Ishikawa (cell line): ENCODE results near the gene KRTAP4-5.

Experiments
- CEBPB ChIP-seq: IDR thresholded peaks from 2 replicates; pipeline ENCODE4 v1.6.1; 2012
- CREB1 ChIP-seq: IDR thresholded peaks from 2 replicates; pipeline ENCODE4 v1.6.1; 2012; ENCODE audit warnings: low read depth
- EGR1 ChIP-seq: IDR thresholded peaks from 2 replicates; pipeline ENCODE4 v1.6.1; 2012
- EP300 ChIP-seq: IDR thresholded peaks from 2 replicates; pipeline ENCODE4 v1.6.1; 2012; ENCODE audit warnings: borderline replicate concordance
- FOXM1 ChIP-seq: IDR thresholded peaks from 2 replicates; pipeline ENCODE4 v1.6.1; 2012; ENCODE audit warnings: low read depth, borderline replicate concordance
- MAX ChIP-seq: IDR thresholded peaks from 2 replicates; pipeline ENCODE4 v1.6.1; 2012
- NFIC ChIP-seq: IDR thresholded peaks from 2 replicates; pipeline ENCODE4 v1.6.1; 2012
- RAD21 ChIP-seq: IDR thresholded peaks from 2 replicates; pipeline ENCODE4 v1.6.1; 2012; ENCODE audit warnings: low read depth
- REST ChIP-seq: IDR thresholded peaks from 2 replicates; pipeline ENCODE4 v1.6.1; 2012; ENCODE audit warnings: low read depth, mild to moderate bottlenecking
- TAF1 ChIP-seq: IDR thresholded peaks from 2 replicates; pipeline ENCODE4 v1.6.1; 2012; ENCODE audit warnings: low read depth, mild to moderate bottlenecking
- TCF12 ChIP-seq: IDR thresholded peaks from 2 replicates; pipeline ENCODE4 v1.6.1; 2012; ENCODE audit warnings: low read depth
- TEAD4 ChIP-seq: IDR thresholded peaks from 2 replicates; pipeline ENCODE4 v1.6.1; 2012
- USF1 ChIP-seq: IDR thresholded peaks from 2 replicates; pipeline ENCODE4 v1.6.1; 2012
- YY1 ChIP-seq: IDR thresholded peaks from 2 replicates; pipeline ENCODE4 v1.6.1; 2012; ENCODE audit warnings: low read depth
- ZBTB7A ChIP-seq: IDR thresholded peaks from 2 replicates; pipeline ENCODE4 v1.6.1; 2012; ENCODE audit warnings: low read depth

KRTAP4-5 gene

GRCh38 chr17:41176744-41177387, 27.2 kb upstream of the KRTAP4-5 start:
- TF ChIP-seq CREB1: no peak
- no peak for TF ChIP-seq ZBTB7A
- no peak for TF ChIP-seq NFIC

GRCh38 chr17:41171886-41172285, 22.3 kb upstream of the KRTAP4-5 start:
- TF ChIP-seq ZBTB7A (no peak), USF1 (no peak), CEBPB (no peak), TAF1 (no peak), YY1 (no peak), EGR1 (no peak), TCF12 (no peak), MAX (no peak), REST (no peak), NFIC (no peak), TEAD4 (no peak), FOXM1 (no peak), EP300 (no peak), CREB1 (no peak), RAD21 (no peak)

- TF ChIP-seq YY1 (no peak), TCF12 (no peak), ZBTB7A (no peak), MAX (no peak)
Observed at GRCh38 chr17:41168121-41168520, 18.5 kb upstream of the KRTAP4-5 start, which contains the start of gene KRTAP4-3. KRTAP4-3 (minus strand) TSS chr17:41168221; CDS start chr17:41168172, 49 bp downstream.

- no peak for TF ChIP-seq MAX
- no peak for TF ChIP-seq TAF1
- TF ChIP-seq EGR1: no peak
- TF ChIP-seq EP300: no peak
- TF ChIP-seq TCF12: no peak
- no peak for TF ChIP-seq USF1
- no peak for TF ChIP-seq CEBPB
- TF ChIP-seq TEAD4: no peak
- TF ChIP-seq FOXM1: no peak
- no peak for TF ChIP-seq YY1
- no peak for TF ChIP-seq ZBTB7A
Observed at GRCh38 chr17:41167561-41167960, 17.9 kb upstream of the KRTAP4-5 start.

- no peak for TF ChIP-seq TEAD4
Observed at GRCh38 chr17:41163828-41164227, 14.2 kb upstream of the KRTAP4-5 start.

- TF ChIP-seq USF1 (no peak), CEBPB (no peak), EGR1 (no peak), MAX (no peak), NFIC (no peak), RAD21 (no peak), REST (no peak), FOXM1 (no peak), CREB1 (no peak), ZBTB7A (no peak), TCF12 (no peak), TAF1 (no peak), TEAD4 (no peak), YY1 (no peak), EP300 (no peak)
Observed at GRCh38 chr17:41160648-41161047, 11.0 kb upstream of the KRTAP4-5 start, which contains the start of gene KRTAP4-4. KRTAP4-4 (minus strand) TSS chr17:41160748; CDS start chr17:41160691, 57 bp downstream.
